Ishikawa (cell line): ENCODE data around the gene ATP8B2.

Source experiments
- CEBPB ChIP-seq: IDR thresholded peaks from 2 replicates; pipeline ENCODE4 v1.6.1; 2012
- CREB1 ChIP-seq: IDR thresholded peaks from 2 replicates; pipeline ENCODE4 v1.6.1; 2012; ENCODE audit warnings: low read depth
- EGR1 ChIP-seq: IDR thresholded peaks from 2 replicates; pipeline ENCODE4 v1.6.1; 2012
- EP300 ChIP-seq: IDR thresholded peaks from 2 replicates; pipeline ENCODE4 v1.6.1; 2012; ENCODE audit warnings: borderline replicate concordance
- FOXM1 ChIP-seq: IDR thresholded peaks from 2 replicates; pipeline ENCODE4 v1.6.1; 2012; ENCODE audit warnings: low read depth, borderline replicate concordance
- NFIC ChIP-seq: IDR thresholded peaks from 2 replicates; pipeline ENCODE4 v1.6.1; 2012
- RAD21 ChIP-seq: IDR thresholded peaks from 2 replicates; pipeline ENCODE4 v1.6.1; 2012; ENCODE audit warnings: low read depth
- TAF1 ChIP-seq: IDR thresholded peaks from 2 replicates; pipeline ENCODE4 v1.6.1; 2012; ENCODE audit warnings: low read depth, mild to moderate bottlenecking
- TCF12 ChIP-seq: IDR thresholded peaks from 2 replicates; pipeline ENCODE4 v1.6.1; 2012; ENCODE audit warnings: low read depth
- TEAD4 ChIP-seq: IDR thresholded peaks from 2 replicates; pipeline ENCODE4 v1.6.1; 2012
- YY1 ChIP-seq: IDR thresholded peaks from 2 replicates; pipeline ENCODE4 v1.6.1; 2012; ENCODE audit warnings: low read depth
- ZBTB7A ChIP-seq: IDR thresholded peaks from 2 replicates; pipeline ENCODE4 v1.6.1; 2012; ENCODE audit warnings: low read depth
- TF ChIP-seq, protein P1 (sequence below): IDR thresholded peaks from 2 replicates; pipeline ENCODE4 v1.6.1; 2012
- TF ChIP-seq, protein P2 (sequence below): IDR thresholded peaks from 2 replicates; pipeline ENCODE4 v1.6.1; 2012; ENCODE audit warnings: low read depth, mild to moderate bottlenecking
- TF ChIP-seq, protein P3 (sequence below): IDR thresholded peaks from 2 replicates; pipeline ENCODE4 v1.6.1; 2012

Gene ATP8B2

DNA sequence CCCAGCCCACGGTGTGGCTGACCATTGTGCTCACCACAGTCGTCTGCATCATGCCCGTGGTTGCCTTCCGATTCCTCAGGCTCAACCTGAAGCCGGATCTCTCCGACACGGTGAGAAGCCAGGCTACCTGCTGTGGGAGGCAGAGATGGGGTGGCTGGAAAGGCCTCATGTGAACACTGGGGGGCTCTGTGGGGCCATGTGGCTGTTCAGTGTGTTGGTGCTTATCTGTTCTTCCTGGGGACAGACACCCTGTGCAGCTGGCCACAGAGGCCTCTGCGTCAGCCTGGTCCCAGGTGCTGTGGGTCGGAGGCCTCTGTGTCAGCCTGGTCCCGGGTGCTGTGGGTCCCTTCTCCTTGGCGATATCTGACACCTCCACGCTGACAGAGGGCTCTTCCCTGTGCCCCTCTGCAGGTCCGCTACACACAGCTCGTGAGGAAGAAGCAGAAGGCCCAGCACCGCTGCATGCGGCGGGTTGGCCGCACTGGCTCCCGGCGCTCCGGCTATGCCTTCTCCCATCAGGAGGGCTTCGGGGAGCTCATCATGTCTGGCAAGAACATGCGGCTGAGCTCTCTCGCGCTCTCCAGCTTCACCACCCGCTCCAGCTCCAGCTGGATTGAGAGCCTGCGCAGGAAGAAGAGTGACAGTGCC is 23.2 kb downstream of the ATP8B2 start:
- TF ChIP-seq RAD21 (peak; percentile 40; the same call in 1 of the 2 replicates), CREB1 (no peak)

DNA sequence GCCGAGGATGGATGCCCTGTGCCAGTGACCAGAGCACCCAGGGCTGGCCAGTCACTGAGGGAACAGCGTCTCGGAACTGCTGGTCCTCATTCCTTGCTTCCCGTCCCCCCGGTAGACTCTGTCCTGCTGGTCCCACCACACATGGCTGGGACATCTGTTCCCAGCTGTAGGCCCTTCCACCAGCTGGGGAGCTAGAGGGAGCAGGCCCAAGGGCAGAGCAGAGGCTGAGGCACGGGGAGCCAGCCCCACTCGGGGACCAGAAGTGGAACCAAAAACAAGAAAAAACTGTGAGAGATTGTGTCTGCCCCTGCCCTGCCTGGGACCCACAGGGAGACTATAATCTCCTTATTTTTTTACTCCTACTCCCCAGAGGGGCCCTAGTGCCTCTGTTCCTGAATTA is 23.8 kb downstream of the ATP8B2 start:
- TF ChIP-seq TCF12 = no peak
- TF ChIP-seq, protein P1, sequence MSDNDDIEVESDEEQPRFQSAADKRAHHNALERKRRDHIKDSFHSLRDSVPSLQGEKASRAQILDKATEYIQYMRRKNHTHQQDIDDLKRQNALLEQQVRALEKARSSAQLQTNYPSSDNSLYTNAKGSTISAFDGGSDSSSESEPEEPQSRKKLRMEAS = no peak
- TF ChIP-seq EGR1 = no peak
- TF ChIP-seq, protein P2, sequence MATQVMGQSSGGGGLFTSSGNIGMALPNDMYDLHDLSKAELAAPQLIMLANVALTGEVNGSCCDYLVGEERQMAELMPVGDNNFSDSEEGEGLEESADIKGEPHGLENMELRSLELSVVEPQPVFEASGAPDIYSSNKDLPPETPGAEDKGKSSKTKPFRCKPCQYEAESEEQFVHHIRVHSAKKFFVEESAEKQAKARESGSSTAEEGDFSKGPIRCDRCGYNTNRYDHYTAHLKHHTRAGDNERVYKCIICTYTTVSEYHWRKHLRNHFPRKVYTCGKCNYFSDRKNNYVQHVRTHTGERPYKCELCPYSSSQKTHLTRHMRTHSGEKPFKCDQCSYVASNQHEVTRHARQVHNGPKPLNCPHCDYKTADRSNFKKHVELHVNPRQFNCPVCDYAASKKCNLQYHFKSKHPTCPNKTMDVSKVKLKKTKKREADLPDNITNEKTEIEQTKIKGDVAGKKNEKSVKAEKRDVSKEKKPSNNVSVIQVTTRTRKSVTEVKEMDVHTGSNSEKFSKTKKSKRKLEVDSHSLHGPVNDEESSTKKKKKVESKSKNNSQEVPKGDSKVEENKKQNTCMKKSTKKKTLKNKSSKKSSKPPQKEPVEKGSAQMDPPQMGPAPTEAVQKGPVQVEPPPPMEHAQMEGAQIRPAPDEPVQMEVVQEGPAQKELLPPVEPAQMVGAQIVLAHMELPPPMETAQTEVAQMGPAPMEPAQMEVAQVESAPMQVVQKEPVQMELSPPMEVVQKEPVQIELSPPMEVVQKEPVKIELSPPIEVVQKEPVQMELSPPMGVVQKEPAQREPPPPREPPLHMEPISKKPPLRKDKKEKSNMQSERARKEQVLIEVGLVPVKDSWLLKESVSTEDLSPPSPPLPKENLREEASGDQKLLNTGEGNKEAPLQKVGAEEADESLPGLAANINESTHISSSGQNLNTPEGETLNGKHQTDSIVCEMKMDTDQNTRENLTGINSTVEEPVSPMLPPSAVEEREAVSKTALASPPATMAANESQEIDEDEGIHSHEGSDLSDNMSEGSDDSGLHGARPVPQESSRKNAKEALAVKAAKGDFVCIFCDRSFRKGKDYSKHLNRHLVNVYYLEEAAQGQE = no peak
- TF ChIP-seq TAF1 = no peak
- TF ChIP-seq, protein P3, sequence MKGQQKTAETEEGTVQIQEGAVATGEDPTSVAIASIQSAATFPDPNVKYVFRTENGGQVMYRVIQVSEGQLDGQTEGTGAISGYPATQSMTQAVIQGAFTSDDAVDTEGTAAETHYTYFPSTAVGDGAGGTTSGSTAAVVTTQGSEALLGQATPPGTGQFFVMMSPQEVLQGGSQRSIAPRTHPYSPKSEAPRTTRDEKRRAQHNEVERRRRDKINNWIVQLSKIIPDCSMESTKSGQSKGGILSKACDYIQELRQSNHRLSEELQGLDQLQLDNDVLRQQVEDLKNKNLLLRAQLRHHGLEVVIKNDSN = no peak
- TF ChIP-seq EP300 = no peak
- no peak for TF ChIP-seq CREB1

DNA sequence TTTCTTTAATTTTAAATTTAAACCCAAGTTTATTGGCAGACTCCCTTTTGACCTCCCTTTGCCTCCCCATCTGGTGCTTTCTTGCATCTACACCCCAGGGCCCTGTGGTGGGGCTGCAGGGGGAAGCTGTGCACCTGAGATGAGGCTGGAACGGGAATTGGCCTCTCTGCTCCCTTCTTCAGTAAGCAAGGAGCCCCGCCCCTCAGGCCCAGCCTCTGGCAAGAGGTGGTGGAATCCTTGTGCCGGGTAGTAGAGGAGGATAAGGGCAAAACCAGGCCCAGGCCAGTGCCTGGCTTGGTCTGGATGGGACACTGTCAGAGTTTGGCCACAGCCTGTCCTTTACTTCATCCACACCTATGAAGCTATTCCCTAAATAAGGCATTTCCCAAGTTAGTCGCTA is 25.1 kb downstream of the ATP8B2 start:
- TF ChIP-seq CREB1 (no peak), TCF12 (no peak)

DNA sequence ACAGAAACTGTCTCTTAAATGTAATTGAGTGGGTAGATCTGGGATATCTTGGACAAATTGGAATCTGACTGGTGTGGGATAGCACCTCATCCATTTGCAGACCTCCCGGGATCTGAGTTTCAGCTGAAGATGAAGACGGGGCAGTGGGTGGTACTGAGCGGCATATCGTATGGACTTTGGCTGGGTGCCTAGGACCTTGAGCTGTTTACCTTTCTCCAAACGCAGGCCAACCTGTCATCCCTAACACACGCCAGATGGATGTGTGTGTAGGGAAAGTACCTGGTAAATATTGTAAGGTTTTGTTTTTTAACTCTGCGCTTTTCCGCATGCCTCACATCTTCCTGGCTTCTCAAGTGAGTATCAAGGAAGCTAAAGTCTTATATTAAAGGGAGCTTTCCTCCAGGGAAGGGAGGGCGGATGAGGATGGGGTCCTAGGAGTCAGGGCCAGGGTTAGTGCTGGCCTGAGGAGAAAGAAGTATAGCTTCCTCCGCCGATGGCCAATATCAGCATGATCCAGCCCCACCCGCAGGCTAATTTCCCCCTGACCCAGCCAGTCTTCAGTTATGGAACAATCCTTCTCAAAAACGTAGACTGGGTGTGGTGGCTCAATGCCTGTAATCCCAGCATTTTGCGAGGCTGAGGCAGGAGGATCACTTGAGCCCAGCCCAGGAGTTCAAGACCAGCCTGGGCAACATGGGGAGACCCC is 26.2 kb downstream of the ATP8B2 start:
- no peak for TF ChIP-seq ZBTB7A
- no peak for TF ChIP-seq RAD21
- TF ChIP-seq NFIC = no peak
- no peak for TF ChIP-seq EP300
- no peak for TF ChIP-seq CEBPB
- TF ChIP-seq FOXM1 = no peak
- TF ChIP-seq, protein P1 = no peak
- no peak for TF ChIP-seq TEAD4
- no peak for TF ChIP-seq EGR1
- no peak for TF ChIP-seq TCF12
- no peak for TF ChIP-seq TAF1
- TF ChIP-seq, protein P3 = no peak
- TF ChIP-seq, protein P2 = no peak

DNA sequence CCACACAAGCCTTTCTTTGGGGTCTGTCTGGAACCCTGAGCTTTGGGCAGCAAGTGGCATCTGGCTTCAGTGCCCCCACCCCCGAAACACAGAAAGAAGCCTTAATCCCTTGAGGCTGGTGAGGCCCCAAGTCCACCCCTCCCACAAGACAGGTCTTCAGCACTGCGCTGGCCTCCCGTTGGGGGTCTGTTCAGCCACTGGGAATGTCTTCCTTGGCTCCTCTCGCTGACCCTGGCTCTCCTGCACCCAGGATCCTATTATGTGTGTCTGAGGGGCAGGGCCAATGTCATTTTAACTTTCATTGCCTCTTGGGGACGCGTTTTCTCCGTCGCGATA is 26.9 kb downstream of the ATP8B2 start:
- TF ChIP-seq, protein P2 = no peak
- no peak for TF ChIP-seq EGR1
- TF ChIP-seq TAF1 = no peak
- TF ChIP-seq NFIC = no peak
- TF ChIP-seq YY1 = no peak
